HG02943 (cell line): ENCODE results near the gene GRAMD2A.

Experiments
- ATAC-seq: cut with Tn5 transposase; IDR thresholded peaks from one replicate; pipeline ENCODE4 v1.9.1; 2021; ENCODE audit warnings: mild to moderate bottlenecking, low read depth, moderate library complexity; ENCODE audit not compliant: unreplicated experiment

Gene GRAMD2A

DNA sequence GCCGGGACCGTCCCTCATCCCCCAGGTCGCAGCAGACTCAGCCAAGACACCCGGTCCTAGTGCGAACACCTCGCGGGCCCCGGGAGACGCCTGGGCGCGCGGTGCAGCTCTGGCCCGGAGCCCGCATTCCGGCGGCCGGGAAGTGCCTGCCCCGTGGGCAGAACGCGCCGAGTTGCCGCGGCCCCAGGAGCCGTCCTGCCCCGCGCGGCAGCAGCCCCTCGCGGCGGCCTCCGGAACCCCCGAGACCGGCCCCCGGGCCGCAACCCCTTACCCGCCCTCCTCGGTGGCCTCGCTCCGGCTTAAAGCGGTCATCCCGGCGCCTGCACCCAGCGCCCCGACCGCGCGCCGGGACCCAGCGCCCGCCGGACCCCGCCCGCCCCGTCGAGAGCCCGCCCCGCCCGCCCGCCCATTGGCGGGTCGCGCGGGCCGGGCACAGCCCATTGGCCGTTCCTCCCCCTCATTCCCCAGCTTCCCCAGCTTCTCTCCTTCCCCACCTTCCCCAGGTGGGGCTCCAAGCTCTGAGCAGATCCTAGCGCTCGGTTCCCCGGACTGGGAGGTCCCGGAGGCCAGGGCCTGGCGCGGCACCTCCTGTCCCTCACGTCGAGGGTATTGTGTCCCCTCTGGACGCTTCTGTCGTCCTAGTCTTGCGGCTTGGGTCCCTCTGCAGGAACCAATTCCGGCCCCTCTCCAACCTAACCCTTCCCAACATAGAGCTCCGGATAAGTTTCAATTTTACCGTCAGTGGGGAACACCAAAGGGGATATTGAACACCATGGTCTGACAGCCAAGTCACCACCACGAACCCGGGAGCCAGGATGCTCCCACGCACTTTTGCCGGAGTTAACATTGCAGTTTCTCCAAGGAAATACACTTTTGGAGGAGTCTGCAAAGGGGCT is at the start of gene GRAMD2A:
Gene GRAMD2A, minus strand, starts transcription at position 328 of the 896 bp plus-strand sequence.
- ATAC-seq, result no peak

DNA sequence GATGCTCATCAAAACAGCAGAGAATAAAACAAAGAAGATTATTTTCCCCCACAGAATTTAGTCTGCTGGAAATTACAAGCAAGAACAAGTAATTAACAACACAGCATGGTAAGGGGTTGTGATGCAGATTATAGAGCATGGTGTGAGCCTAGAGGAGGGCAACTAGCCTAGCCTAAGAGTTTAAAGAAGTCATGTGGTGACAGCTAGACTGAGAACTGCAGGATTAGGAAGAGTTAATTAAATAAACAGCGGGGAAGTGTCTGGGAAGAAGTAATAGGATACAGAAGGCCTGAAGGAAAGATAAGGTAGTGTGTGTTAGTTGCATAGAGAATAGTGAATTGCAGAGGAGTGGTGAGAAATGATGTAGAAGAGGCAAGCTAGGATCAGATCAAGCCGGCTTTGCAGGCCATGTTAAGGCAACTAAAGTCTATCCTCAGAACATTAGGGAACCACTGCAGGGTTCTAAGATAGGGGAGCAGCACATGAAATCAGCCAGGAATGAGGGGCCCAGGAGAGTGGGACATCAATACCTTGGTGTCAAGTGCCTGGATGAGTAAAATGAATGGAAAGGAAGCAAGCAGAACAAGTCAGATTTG is 45.3 kb upstream of the GRAMD2A start:
- no peak for ATAC-seq

DNA sequence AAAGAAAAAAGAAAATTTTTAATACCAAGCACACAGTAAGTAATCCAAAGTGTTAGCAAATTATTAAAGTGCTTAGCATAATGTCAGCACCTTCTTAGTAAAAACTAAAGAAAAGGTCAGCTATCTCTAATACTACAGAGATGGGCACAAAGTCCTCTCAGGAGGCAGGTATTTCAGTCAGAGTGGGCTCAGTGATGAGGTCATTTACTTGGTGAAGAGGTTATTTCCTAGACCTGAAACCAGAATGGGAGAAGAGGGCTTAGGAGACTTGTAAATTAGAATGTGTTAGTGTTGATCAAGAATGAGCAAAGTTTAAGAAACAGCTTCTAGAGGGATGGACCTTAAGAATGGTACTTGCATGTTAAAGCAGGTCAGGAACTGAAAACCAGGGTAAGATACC is 42.1 kb upstream of the GRAMD2A start:
- no peak for ATAC-seq

DNA sequence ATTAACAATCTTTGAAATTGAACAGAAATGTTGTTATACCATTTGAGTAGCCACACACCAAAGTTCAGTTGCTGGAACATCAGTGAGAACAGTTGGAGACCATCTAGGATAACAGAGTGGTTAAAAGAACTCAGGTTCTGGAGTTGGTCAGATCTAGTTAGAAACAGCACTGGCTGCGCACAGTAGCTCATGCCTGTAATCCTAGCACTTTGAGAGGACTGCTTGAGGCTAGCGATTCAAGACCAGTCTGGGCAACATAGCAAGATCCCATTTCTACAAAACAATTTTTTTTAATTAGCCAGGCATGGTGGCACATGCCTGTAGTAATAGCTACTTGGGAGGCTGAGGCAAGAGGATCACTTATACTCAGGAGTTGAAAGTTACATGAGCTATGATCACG is 41.0 kb upstream of the GRAMD2A start:
- ATAC-seq, result no peak

DNA sequence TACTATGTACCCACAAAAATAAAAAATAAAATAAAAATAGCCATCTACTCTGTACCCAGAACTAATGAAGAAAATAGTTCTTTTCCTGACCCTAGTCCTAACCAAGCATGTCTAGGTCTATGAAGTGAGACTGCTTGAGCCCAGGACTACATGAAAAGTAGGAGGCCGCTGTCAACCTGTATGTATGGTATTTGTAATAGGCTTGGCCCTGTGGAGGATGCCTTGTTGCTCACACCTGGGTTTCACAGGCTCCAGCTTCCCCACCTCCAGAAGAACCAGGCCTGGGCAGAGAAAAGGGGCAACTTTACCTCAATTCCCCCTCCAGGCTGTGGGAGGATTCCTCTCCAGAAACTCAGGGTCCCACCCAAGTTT is 40.3 kb upstream of the GRAMD2A start:
- ATAC-seq, result no peak

DNA sequence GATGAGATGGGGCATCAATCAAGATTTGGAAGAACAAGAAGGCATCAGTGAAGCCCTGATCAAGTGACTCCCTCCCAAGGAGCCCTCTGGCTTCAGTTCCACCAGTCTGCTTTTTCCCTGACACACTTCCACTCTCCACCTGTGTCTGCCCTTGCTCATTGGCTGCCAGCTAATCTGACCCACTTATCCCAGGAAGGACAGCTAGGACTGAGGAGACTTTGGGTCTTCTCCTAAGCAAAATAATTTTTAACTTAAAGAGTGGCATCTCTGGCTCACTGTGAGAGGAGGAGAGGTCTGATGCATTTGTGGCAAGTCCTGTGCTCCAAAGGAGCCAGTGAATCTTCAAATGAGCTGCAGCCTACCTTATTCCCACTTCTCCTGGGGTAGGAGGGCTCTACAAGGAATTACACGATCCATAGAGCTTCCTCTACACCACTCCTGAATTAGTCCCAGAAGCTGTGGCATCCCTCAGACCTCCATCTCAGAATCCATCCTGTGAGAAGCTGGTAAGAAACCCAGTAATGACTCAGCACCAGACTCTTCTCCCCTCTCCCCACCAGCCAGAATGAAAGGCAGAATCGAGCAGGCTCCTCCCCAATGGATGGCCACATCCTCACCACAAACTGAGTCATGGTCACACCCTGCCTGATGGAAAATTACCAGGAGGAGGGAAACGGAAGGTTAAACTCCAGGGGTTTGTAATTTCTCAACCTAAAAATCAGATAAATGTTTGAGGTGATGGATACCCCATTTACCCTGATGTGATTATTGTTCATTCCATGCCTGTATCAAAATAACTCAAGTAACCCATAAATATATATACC is 39.7 kb upstream of the GRAMD2A start:
- no peak for ATAC-seq

DNA sequence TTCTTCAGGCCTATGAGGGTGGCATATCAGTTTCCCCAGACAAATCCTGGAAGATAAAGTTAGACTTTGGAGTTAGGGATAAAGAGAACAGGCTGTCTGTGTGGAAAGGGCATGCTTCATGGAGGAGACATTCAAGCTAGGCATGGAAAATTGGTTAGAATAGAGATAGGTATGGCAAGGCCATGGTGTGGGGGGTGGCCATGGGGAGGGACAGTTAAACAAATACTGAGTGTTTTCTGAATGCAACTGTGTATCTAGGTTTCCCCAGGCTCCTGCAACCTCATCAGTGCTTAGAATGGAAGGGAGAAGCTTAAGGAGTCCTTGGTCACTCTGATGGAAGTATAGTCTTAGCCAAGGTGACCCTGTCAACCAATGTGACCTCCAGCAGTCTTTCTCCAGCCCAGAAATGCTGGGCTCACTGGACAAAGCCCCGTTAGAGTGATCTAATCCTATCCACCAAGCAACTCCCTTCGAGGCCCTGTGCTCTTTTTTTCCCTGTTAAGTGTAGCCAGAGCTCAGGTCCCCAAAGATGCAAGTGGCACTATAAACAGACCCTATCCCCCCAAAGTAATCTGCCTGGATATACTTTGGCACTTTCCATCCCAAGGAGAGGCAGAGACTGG is 38.9 kb upstream of the GRAMD2A start:
- no peak for ATAC-seq

DNA sequence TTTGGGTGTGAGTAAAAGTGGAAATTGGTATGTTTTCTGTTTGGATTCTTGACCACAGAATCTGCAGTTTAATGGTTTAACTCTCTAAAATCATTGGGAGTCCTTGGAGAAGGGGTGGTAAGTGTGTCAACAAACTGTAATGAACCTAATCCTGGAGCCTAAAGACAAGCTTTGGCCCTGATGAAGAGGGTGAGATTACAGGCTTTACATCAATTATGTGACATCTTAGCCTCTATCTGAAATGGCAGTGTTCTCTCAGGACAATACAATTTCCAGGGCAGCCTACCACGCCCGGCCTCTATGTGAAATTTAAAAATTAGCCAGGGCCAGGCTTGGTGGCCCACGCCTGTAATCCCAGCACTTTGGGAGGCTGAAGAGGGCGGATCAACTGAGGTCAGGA is 37.7 kb upstream of the GRAMD2A start:
- no peak for ATAC-seq

DNA sequence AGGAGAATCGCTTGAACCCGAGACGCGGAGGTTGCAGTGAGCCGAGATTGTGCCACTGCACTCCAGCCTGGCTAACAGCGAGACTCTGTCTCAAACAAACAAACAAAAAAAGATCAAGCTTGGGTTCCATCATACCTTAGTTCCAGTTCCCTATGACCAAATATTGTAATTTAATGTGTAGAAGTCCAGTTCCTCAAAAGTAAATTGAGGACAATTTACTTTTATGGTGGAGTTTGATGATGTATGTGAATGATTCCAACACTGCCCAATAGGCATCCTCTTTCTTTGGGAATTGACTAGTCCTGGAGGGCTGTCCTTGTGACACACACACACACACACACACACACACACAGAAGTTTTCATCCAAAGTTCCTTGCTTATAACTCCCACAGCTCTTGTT is 36.2 kb upstream of the GRAMD2A start:
- ATAC-seq, result no peak

DNA sequence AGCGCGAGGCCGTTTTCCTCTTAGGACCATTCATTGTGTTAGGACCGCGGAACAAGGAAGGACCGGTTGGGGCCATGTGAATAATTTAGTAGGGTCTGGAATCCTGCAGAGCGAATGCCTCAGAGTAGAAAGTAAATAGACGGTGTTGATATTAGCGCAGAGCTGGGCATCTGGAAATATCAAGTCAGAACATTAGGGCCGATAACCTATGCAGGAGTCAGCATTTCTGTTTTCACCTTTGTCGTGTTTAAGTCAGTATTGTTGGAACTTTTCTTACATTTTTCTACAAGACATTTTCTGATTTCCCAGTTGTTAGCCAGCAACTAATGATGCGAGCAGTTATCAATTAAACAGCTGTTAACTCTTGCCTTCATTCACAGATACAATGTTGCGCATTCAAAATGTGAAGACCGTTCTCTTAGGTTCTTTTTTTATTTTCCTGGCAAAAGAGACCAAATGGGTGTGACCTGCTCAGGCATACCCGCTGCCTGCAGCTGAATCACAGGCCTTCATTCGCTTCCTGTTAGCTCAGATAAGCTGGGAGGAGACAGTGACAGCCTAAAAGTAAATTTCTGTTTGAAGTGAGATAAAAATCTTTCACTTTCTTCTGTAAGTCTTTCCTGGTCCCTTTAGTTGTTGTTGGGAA is 34.4 kb upstream of the GRAMD2A start:
- ATAC-seq, result no peak

DNA sequence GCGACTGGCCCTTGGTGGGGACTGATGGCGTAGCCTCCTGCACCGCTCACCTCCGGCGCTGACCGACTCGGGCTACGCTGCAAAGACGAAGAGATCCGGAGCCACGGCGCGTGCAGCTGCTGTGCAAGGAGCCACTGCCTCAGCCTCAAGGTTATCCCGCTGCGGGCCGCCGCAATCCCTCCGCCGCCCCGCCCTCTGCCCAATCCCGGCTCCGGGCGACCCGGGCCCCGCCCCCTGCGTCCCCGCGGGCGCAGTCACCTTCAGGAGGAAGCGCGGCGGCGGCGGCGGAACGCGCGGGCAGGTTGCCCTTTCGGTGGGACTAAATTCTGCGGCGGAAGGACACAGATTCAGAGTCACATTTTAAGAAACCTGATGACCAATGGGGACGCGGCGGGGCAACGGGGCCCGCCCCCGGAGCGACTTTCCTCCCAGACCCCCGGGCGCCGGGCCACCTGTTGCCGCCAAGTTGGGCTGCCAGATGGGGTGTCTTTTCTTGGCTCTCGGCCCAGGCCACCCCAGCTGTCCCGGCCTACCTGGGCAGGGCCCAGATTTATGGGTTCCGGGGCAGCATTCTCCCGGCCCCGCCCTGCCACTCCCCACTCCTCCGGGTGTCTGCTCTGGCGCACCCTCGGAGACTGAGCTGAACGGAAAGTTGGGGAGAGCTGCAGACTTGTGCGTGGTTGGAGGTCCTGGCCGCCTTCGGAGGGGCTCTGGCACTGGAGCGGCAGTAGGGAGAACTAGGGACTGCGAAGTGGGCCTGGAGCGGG is 33.7 kb upstream of the GRAMD2A start, which contains the start of gene PKM:
Gene PKM, minus strand, starts transcription at position 125 of the 767 bp plus-strand sequence. CDS start 12,093 bp downstream, outside the sequence.
- ATAC-seq, result peak; percentile 44

DNA sequence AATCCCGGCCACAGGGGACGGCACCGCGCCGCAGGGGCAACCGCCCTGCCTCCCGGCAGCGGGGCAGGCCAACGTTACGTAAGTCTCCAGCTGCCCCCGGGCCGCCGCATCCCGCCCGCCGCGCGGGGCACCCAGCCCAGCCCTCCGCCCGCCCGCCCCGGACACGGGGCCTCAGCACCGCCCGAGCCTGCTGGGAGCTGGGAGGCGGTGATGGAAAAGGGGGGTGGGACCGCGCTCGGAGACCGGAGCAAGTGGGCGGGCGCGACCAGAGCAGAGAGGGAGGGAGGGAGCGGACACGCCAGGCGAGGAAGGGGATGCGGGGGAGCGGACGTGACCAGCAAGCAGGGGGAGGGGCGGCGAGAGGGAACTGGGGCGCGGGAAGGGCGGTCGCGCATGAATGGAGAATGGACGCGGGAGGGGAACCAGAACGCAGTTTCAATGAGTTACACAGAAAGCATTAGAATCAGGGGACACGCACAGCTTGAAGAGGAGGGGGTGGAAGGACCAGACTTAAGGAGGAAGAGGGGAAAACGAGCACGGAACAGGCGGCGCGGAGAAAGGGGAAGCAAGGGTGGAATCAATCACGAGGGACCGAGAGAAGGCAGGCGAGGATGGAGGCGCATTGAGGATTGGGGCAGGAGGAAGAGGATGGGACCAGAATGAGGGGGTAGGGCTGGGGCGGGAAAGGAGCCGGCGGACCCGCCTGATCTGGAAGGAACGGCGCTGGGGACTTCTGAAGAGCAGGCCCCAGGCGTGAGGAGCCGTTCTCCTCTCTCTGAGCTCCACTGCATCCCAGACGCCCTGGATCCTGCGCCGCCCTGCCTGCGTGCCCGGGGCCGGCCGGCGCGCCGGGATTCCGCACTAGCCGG is 32.8 kb upstream of the GRAMD2A start:
- ATAC-seq, result no peak

DNA sequence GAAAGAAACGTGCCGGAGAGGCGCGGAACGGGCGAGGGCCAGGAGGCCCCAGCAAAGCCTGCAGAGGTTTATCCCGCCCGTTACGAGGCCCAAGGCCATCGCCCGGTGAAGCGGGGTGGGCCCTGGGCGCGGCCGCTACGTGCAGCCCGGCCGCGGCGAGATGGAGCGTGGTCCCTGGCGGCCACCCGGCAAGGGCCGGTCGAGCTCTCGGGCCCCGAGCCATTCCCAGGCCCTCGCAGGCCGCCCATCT is 32.3 kb upstream of the GRAMD2A start:
- ATAC-seq, result no peak

DNA sequence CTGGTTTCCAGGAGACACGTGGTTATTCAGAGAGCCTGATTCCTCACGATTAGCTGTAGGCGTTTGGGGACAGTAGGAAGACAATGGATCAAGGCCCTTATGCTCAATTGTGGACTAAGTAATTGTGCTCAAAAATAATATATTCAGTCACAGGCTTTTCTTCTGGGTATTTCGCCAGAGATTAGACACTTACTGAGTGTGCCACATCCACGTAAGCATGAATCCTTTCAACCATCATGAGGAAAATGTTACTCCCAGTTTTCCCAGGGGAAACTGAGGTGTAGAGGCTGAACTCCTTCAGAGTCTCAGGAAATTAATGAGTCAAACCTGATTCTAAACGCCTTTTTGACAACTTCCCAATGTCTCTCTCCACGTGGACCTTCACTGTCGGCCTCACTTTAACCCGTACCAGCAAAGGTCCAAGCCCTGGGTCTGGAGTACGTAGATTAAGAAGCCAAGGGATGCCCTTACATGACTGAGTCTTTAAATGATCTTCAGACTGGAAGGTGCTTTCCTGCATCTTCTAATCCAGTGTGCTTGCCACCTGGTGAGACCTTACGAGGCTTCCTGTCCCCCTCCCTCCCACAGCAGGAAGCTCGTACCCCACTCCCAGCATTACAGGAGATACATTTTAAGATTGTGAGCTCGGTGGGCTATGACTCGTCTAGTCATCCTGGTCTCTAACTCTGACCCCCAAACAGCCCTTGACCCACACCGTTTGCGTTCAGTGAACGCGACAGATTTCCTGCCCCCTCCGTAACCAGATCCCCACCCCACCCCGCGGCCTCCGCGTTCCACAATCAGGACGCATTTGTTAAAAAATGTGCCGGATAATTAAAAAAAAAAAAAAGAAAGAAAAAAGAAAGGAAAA is 31.7 kb upstream of the GRAMD2A start:
- ATAC-seq, result no peak

DNA sequence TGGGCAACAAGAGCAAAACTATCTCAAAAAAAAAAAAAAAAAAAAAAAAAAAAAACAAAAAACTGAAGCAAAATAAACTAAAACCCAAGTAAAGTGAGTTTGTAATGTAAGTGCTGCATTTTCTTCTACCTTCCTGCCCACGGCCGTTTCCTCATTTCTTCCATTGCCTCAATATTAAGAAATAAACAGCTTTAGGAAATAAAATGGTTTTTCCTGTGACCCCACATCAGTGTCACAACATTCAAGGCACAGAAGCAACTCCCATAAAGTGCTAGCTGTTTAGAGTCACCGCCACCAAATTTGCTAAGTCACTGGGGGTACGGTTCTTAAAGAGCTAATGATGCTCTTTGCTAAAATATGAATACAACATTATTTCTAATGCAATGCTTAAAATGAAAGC is 30.1 kb upstream of the GRAMD2A start:
- ATAC-seq, result no peak

DNA sequence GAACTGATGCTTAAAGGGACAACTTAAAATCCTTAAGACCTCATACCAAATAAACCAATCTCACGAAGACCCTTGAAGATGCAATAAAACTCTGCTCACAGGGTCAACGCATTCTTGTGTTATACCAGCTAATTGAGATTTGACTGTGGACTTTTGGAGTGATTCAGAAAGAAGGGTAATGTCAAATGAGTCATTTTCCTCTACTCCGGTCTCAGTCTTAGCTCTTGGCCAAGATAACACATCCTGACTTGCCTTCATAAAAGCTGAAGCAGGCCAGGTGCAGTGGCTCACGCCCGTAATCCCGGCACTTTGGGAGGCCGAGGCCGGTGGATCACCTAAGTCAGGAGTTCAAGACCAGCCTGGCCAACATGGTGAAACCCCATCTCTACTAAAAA is 29.6 kb upstream of the GRAMD2A start:
- ATAC-seq, result no peak

DNA sequence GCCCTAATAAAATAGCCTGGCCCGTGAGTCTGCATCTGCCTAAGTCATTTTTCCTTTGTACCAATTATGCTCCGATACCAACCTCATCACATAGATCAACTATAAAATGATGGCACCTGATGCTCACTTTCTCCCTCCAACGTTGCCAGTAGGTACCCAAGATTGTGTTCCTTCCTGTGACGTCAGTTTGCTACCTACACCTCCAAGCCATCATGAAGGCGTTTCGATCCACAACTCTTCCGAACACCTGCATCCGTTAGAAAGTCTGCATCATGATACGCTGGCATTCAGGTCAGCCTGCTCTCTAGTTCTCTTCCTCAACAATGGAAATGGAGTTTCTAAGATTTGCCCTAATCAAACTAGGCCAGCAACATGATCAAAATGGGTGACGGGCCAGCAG is 25.7 kb upstream of the GRAMD2A start:
- no peak for ATAC-seq

DNA sequence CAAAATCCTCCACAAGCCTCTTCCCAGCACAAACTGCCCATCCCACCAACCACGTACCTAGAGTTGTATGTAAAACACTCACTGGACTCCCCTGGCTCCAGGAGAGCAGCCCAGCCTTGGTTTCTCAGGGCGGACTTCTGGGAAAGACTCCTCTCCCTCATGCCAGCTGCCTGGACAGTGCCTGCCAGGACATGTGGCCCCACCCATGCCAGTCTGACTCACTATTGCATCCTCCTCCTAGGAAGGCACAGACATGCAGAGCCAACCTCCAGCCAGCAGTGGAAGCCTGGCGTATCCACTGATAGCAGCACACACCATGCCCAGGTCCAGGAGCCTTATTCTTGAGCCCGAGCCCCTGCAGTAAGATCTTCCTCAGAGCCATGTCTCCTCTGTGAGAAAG is 24.8 kb upstream of the GRAMD2A start:
- no peak for ATAC-seq
